ENCODE data around the gene ZNF438. TPM values are rescaled to one million over a fixed set of nuclear protein-coding genes. Genes with fewer than 3 reads are reported as not detected.
"Not testable (repeated sequence)": the region's sequence is repeated elsewhere in the genome, so short reads cannot be mapped to it uniquely, and the experiment has no call there.

The ZNF438 gene
- total RNA-seq, 2 donors from 2014 or later = 2.6 to 3.0 TPM

GRCh38 chr10:30800368-30800767, 231.3 kb downstream of the ZNF438 start:
- H3K27me3 Mint-ChIP-seq (ENCODE audit: insufficient read depth) = peaks cover 26% of the 10 kb centered on the region
- H3K4me3 ChIP-seq (ENCODE audit: low read length) = no peak overlapping the region
- WGBS, 2 experiments (ENCODE audit: insufficient coverage in 1 of 2, insufficient read length in 1 of 2) = 94% methylated on average over 2 of the region's 2 CpGs; no CpG with 5 or more reads in 1 of the 2 experiments
- H3K9me3 Mint-ChIP-seq = no peaks in the 10 kb centered on the region
- H3K4me1 ChIP-seq (ENCODE audit: control insufficient read depth, insufficient read depth, low read length) = no peaks in the 10 kb centered on the region
- no peaks in the 10 kb centered on the region for H3K4me1 Mint-ChIP-seq
- no peak overlapping the region for H3K27ac Mint-ChIP-seq
- H3K36me3 Mint-ChIP-seq (ENCODE audit: low read depth) = no peaks in the 10 kb centered on the region
- no peak overlapping the region for H3K27ac ChIP-seq (ENCODE audit: low read depth, low read length)
- H3K4me3 Mint-ChIP-seq = no peak overlapping the region
- H3K36me3 ChIP-seq (ENCODE audit: control insufficient read depth, insufficient read depth, low read length) = no peaks in the 10 kb centered on the region
- TF ChIP-seq, protein P1, sequence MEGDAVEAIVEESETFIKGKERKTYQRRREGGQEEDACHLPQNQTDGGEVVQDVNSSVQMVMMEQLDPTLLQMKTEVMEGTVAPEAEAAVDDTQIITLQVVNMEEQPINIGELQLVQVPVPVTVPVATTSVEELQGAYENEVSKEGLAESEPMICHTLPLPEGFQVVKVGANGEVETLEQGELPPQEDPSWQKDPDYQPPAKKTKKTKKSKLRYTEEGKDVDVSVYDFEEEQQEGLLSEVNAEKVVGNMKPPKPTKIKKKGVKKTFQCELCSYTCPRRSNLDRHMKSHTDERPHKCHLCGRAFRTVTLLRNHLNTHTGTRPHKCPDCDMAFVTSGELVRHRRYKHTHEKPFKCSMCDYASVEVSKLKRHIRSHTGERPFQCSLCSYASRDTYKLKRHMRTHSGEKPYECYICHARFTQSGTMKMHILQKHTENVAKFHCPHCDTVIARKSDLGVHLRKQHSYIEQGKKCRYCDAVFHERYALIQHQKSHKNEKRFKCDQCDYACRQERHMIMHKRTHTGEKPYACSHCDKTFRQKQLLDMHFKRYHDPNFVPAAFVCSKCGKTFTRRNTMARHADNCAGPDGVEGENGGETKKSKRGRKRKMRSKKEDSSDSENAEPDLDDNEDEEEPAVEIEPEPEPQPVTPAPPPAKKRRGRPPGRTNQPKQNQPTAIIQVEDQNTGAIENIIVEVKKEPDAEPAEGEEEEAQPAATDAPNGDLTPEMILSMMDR (conservative IDR thresholded peaks at IDR 0.05) = no peak
- DNase-seq = no peak
- no peaks in the 10 kb centered on the region for H3K9me3 ChIP-seq (ENCODE audit: control insufficient read depth, low read length)
- no peak overlapping the region for H3K9ac ChIP-seq (ENCODE audit: extremely low read depth, low read length, poor library complexity, severe bottlenecking)
- H3K27me3 ChIP-seq (ENCODE audit: control insufficient read depth, insufficient read depth, low read length, poor library complexity, severe bottlenecking) = no peaks in the 10 kb centered on the region

GRCh38 chr10:30798646-30799185, 232.9 kb downstream of the ZNF438 start:
- Histone ChIP-seq H3K36me3 (ENCODE audit: control insufficient read depth, insufficient read depth, low read length) (no peaks in the 10 kb centered on the region), H3K27ac (ENCODE audit: low read depth, low read length) (peak overlapping the region; percentile 17), H3K27me3 (ENCODE audit: control insufficient read depth, insufficient read depth, low read length, poor library complexity, severe bottlenecking) (no peaks in the 10 kb centered on the region), H3K4me3 (ENCODE audit: low read length) (no peak overlapping the region), H3K4me1 (ENCODE audit: control insufficient read depth, insufficient read depth, low read length) (no peaks in the 10 kb centered on the region), H3K9me3 (ENCODE audit: control insufficient read depth, low read length) (peaks cover 3% of the 10 kb centered on the region), H3K9ac (ENCODE audit: extremely low read depth, low read length, poor library complexity, severe bottlenecking) (no peak overlapping the region)
- H3K27ac Mint-ChIP-seq = no peak overlapping the region
- no peaks in the 10 kb centered on the region for H3K4me1 Mint-ChIP-seq
- TF ChIP-seq, protein P1 (conservative IDR thresholded peaks at IDR 0.05) = no peak
- DNase-seq = no peak
- no peaks in the 10 kb centered on the region for H3K36me3 Mint-ChIP-seq (ENCODE audit: low read depth)
- WGBS, 2 experiments (ENCODE audit: insufficient coverage in 1 of 2, insufficient read length in 1 of 2) = 92 to 93% methylated on average over 7 to 14 of the region's 14 CpGs
- H3K4me3 Mint-ChIP-seq = no peak overlapping the region
- H3K9me3 Mint-ChIP-seq = no peaks in the 10 kb centered on the region
- peaks cover 17% of the 10 kb centered on the region for H3K27me3 Mint-ChIP-seq (ENCODE audit: insufficient read depth)

DNA sequence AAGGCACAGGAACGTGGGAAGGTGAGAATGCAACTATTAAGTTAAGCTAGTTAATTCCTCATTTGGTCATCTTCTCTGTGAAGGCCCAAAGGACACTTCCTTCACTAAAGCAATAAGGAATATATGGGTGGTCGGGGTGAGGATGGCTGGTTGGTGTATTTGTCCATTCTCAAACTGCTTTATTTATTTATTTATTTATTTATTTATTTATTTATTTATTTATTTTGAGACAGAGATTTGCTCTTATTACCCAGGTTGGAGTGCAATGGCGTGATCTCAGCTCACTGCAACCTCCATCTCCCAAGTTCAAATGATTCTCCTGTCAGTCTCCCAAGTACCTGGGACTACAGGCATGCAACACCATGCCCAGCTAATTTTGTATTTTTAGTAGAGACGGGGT, 236.6 kb downstream of the ZNF438 start:
- H3K36me3 ChIP-seq (ENCODE audit: control insufficient read depth, insufficient read depth, low read length); H3K4me1 Mint-ChIP-seq; H3K9me3 ChIP-seq (ENCODE audit: control insufficient read depth, low read length); H3K4me1 ChIP-seq (ENCODE audit: control insufficient read depth, insufficient read depth, low read length); H3K36me3 Mint-ChIP-seq (ENCODE audit: low read depth); H3K9ac ChIP-seq (ENCODE audit: extremely low read depth, low read length, poor library complexity, severe bottlenecking); H3K27ac Mint-ChIP-seq; H3K27me3 ChIP-seq (ENCODE audit: control insufficient read depth, insufficient read depth, low read length, poor library complexity, severe bottlenecking); H3K4me3 ChIP-seq (ENCODE audit: low read length); DNase-seq; H3K27ac ChIP-seq (ENCODE audit: low read depth, low read length); H3K4me3 Mint-ChIP-seq; H3K9me3 Mint-ChIP-seq: not testable (repeated sequence)
- WGBS, 2 experiments (ENCODE audit: insufficient coverage in 1 of 2, insufficient read length in 1 of 2) = 75 to 86% methylated on average over 2 to 3 of the region's 4 CpGs
- peaks cover 11% of the 10 kb centered on the region for H3K27me3 Mint-ChIP-seq (ENCODE audit: insufficient read depth)
